Measurements from ENCODE around the gene MARCHF9.

DNA sequence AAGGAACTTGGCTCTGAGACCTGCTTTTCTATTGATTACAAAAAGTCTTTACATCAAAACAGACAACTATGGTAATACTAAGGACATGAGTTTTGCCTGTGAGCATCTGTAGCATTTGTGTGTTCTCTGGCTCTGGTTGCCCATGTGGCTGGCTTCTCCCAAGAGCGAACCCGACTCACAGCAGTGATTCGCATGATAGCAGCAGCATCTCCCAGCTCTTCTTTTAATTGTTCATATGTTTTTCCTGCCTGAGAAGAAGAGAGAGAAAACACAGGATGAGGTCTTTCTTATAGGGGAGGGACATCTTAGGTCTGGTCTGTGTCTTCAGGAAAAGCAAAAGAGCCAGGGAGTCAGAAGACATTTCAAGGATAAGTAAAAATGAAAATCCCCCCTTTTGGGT lies 46.1 kb downstream of the MARCHF9 start:
- TF ChIP-seq, protein P1, sequence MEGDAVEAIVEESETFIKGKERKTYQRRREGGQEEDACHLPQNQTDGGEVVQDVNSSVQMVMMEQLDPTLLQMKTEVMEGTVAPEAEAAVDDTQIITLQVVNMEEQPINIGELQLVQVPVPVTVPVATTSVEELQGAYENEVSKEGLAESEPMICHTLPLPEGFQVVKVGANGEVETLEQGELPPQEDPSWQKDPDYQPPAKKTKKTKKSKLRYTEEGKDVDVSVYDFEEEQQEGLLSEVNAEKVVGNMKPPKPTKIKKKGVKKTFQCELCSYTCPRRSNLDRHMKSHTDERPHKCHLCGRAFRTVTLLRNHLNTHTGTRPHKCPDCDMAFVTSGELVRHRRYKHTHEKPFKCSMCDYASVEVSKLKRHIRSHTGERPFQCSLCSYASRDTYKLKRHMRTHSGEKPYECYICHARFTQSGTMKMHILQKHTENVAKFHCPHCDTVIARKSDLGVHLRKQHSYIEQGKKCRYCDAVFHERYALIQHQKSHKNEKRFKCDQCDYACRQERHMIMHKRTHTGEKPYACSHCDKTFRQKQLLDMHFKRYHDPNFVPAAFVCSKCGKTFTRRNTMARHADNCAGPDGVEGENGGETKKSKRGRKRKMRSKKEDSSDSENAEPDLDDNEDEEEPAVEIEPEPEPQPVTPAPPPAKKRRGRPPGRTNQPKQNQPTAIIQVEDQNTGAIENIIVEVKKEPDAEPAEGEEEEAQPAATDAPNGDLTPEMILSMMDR (IDR thresholded peaks at IDR 0.05; ENCODE audit: low read depth, low read length), result no peak
- TF ChIP-seq MYC (IDR thresholded peaks at IDR 0.05; ENCODE audit: low read depth, low read length) (no peak), POLR2A (IDR thresholded peaks at IDR 0.05; ENCODE audit: extremely low read depth, insufficient read length) (no peak)

Measured in NB4 (cell line).